Measurements from ENCODE around the gene MRTFA.
"Not testable (repeated sequence)": the region's sequence is repeated elsewhere in the genome, so short reads cannot be mapped to it uniquely, and the experiment has no call there.

The MRTFA gene

GRCh38 chr22:40394607-40395006 lies 241.9 kb downstream of the MRTFA start:
- no peak for DNase-seq (ENCODE audit: low read depth in 2 of 2)

GRCh38 chr22:40392618-40393017 lies 243.9 kb downstream of the MRTFA start:
- no peak for DNase-seq (ENCODE audit: low read depth in 2 of 2)

GRCh38 chr22:40391417-40391816 lies 245.1 kb downstream of the MRTFA start:
- no peak for DNase-seq (ENCODE audit: low read depth in 2 of 2)

- no peak for DNase-seq (ENCODE audit: low read depth in 2 of 2)
These were observed 248.3 kb downstream of the MRTFA start for GRCh38 chr22:40388231-40388630.

GRCh38 chr22:40387746-40388145 lies 248.8 kb downstream of the MRTFA start:
- no peak for DNase-seq (ENCODE audit: low read depth in 2 of 2)

GRCh38 chr22:40385036-40385782 lies 251.3 kb downstream of the MRTFA start:
- DNase-seq (ENCODE audit: low read depth in 2 of 2), result no peak

GRCh38 chr22:40383905-40384304 lies 252.6 kb downstream of the MRTFA start:
- no peak for DNase-seq (ENCODE audit: low read depth in 2 of 2)

- DNase-seq (ENCODE audit: low read depth in 2 of 2), result no peak
These were observed 255.1 kb downstream of the MRTFA start for GRCh38 chr22:40381461-40381860.

GRCh38 chr22:40378448-40378847 lies 258.1 kb downstream of the MRTFA start:
- not testable (repeated sequence) for DNase-seq (ENCODE audit: low read depth in 2 of 2)

GRCh38 chr22:40377931-40378330 lies 258.6 kb downstream of the MRTFA start:
- no peak for DNase-seq (ENCODE audit: low read depth in 2 of 2)

- DNase-seq (ENCODE audit: low read depth in 2 of 2), result no peak
These were observed 260.4 kb downstream of the MRTFA start for GRCh38 chr22:40376149-40376548.

GRCh38 chr22:40374567-40374966 lies 262.0 kb downstream of the MRTFA start:
- no peak for DNase-seq (ENCODE audit: low read depth in 2 of 2)

- no peak for DNase-seq (ENCODE audit: low read depth in 2 of 2)
These were observed 267.7 kb downstream of the MRTFA start for GRCh38 chr22:40368836-40369235.

GRCh38 chr22:40368016-40368415 lies 268.5 kb downstream of the MRTFA start:
- DNase-seq (ENCODE audit: low read depth in 2 of 2), result no peak

- no peak for DNase-seq (ENCODE audit: low read depth in 2 of 2)
These were observed 269.2 kb downstream of the MRTFA start for GRCh38 chr22:40367342-40367741.

GRCh38 chr22:40366068-40366467 lies 270.5 kb downstream of the MRTFA start:
- no peak for DNase-seq (ENCODE audit: low read depth in 2 of 2)

- no peak for DNase-seq (ENCODE audit: low read depth in 2 of 2)
These were observed 272.1 kb downstream of the MRTFA start for GRCh38 chr22:40364431-40364830.

GRCh38 chr22:40363059-40363458 lies 273.5 kb downstream of the MRTFA start:
- DNase-seq (ENCODE audit: low read depth in 2 of 2), result no peak

- DNase-seq (ENCODE audit: low read depth in 2 of 2), result no peak
These were observed 275.4 kb downstream of the MRTFA start for GRCh38 chr22:40361100-40361499.
